SK-N-SH treated with all-trans-retinoic acid at 6 μM for 48 hours (cell line): ENCODE results near the gene NOTO.

Source experiments
- ATAC-seq: fragments of 200-7000 bp; cut with Tn5 transposase; 3 replicates; pipeline ENCODE4 v1.9.1; 2020; ENCODE audit warnings: mild to moderate bottlenecking, moderate library complexity
- ARNTL ChIP-seq: fragments of 450-650 bp; formaldehyde crosslinking; IDR thresholded peaks from 2 replicates; pipeline ENCODE4 v1.5.0; 2020; ENCODE audit warnings: low read depth, mild to moderate bottlenecking, moderate library complexity, borderline replicate concordance
- BACH2 ChIP-seq: fragments of 250-450 bp; sonication (Bioruptor Pico); IDR thresholded peaks from 2 replicates; pipeline ENCODE4 v1.9.0; 2021; ENCODE audit warnings: mild to moderate bottlenecking, borderline replicate concordance
- CSDC2 ChIP-seq: fragments of 250-450 bp; sonication (Bioruptor Pico); IDR thresholded peaks from 2 replicates; pipeline ENCODE4 v1.5.0; 2020; ENCODE audit warnings: mild to moderate bottlenecking, moderate library complexity
- GLIS3 ChIP-seq: fragments of 250-450 bp; sonication (Bioruptor Pico); IDR thresholded peaks from 2 replicates; pipeline ENCODE4 v1.5.0; 2020; ENCODE audit warnings: mild to moderate bottlenecking, moderate library complexity
- ISL1 ChIP-seq: fragments of 250-450 bp; sonication (Bioruptor Pico); IDR thresholded peaks from 2 replicates; pipeline ENCODE4 v2.1.2; 2022; ENCODE audit warnings: mild to moderate bottlenecking, moderate library complexity
- PATZ1 ChIP-seq: fragments of 250-450 bp; sonication (Bioruptor Pico); IDR thresholded peaks from 2 replicates; pipeline ENCODE4 v1.8.0; 2020; ENCODE audit warnings: mild to moderate bottlenecking, moderate library complexity, borderline replicate concordance
- POU6F1 ChIP-seq: fragments of 250-450 bp; sonication (Bioruptor Pico); IDR thresholded peaks from 2 replicates; pipeline ENCODE4 v1.8.0; 2021; ENCODE audit warnings: low read depth, mild to moderate bottlenecking, moderate library complexity, borderline replicate concordance
- PPARA ChIP-seq: fragments of 250-450 bp; sonication (Bioruptor Pico); IDR thresholded peaks from 2 replicates; pipeline ENCODE4 v1.5.0; 2020; ENCODE audit warnings: mild to moderate bottlenecking, borderline replicate concordance
- RARB ChIP-seq: fragments of 250-450 bp; sonication (Bioruptor Pico); IDR thresholded peaks from 2 replicates; pipeline ENCODE4 v1.8.0; 2021; ENCODE audit warnings: mild to moderate bottlenecking, moderate library complexity
- SNAI2 ChIP-seq: fragments of 250-450 bp; sonication (Bioruptor Pico); IDR thresholded peaks from 2 replicates; pipeline ENCODE4 v1.5.0; 2020; ENCODE audit warnings: mild to moderate bottlenecking, moderate library complexity
- TCF4 ChIP-seq: fragments of 250-450 bp; sonication (Bioruptor Pico); IDR thresholded peaks from 2 replicates; pipeline ENCODE4 v1.8.0; 2021; ENCODE audit warnings: mild to moderate bottlenecking, moderate library complexity, borderline replicate concordance
- TOX ChIP-seq: fragments of 250-450 bp; sonication (Bioruptor Pico); IDR thresholded peaks from 2 replicates; pipeline ENCODE4 v1.8.0; 2021; ENCODE audit warnings: mild to moderate bottlenecking, moderate library complexity, borderline replicate concordance
- ZC3H10 ChIP-seq: fragments of 250-450 bp; sonication (Bioruptor Pico); IDR thresholded peaks from 2 replicates; pipeline ENCODE4 v1.5.1; 2021; ENCODE audit warnings: mild to moderate bottlenecking, moderate library complexity
- ZFP3 ChIP-seq: fragments of 250-450 bp; sonication (Bioruptor Pico); IDR thresholded peaks from 2 replicates; pipeline ENCODE4 v1.5.0; 2020; ENCODE audit warnings: mild to moderate bottlenecking, moderate library complexity
- ZFP30 ChIP-seq: fragments of 450-650 bp; formaldehyde crosslinking; IDR thresholded peaks from 2 replicates; pipeline ENCODE4 v1.5.0; 2022; ENCODE audit warnings: mild to moderate bottlenecking, moderate library complexity
- ZNF565 ChIP-seq: fragments of 450-650 bp; formaldehyde crosslinking; conservative IDR thresholded peaks from 2 replicates; pipeline ENCODE4 v1.5.0; 2020; ENCODE audit warnings: low read depth, mild to moderate bottlenecking, moderate library complexity
- ZNF70 ChIP-seq: fragments of 450-650 bp; formaldehyde crosslinking; IDR thresholded peaks from 2 replicates; pipeline ENCODE4 v1.5.0; 2020; ENCODE audit warnings: mild to moderate bottlenecking, moderate library complexity
- ZNF8 ChIP-seq: fragments of 450-650 bp; formaldehyde crosslinking; IDR thresholded peaks from 2 replicates; pipeline ENCODE4 v1.5.0; 2020; ENCODE audit warnings: mild to moderate bottlenecking, moderate library complexity
- TF ChIP-seq, protein P1 (sequence below): fragments of 250-450 bp; sonication (Bioruptor Pico); IDR thresholded peaks from 2 replicates; pipeline ENCODE4 v1.5.0; 2020; ENCODE audit warnings: mild to moderate bottlenecking, moderate library complexity
- TF ChIP-seq, protein P2 (sequence below): fragments of 250-450 bp; sonication (Bioruptor Pico); IDR thresholded peaks from 2 replicates; pipeline ENCODE4 v1.5.1; 2021; ENCODE audit warnings: mild to moderate bottlenecking, moderate library complexity

NOTO gene

GRCh38 chr2:73177645-73178255 is 24.6 kb upstream of the NOTO start (continued):
- TF ChIP-seq PATZ1 (CRISPR knock-in tag) (no peak), ZFP3 (CRISPR knock-in tag) (no peak), ISL1 (CRISPR knock-in tag) (no peak), CSDC2 (CRISPR knock-in tag) (no peak), RARB (no peak), ARNTL (no peak), SNAI2 (CRISPR knock-in tag) (no peak), BACH2 (CRISPR knock-in tag) (no peak)

- no peak for ATAC-seq
- TF ChIP-seq TOX, result no peak
- no peak for TF ChIP-seq POU6F1 (CRISPR knock-in tag)
- TF ChIP-seq, protein P1, sequence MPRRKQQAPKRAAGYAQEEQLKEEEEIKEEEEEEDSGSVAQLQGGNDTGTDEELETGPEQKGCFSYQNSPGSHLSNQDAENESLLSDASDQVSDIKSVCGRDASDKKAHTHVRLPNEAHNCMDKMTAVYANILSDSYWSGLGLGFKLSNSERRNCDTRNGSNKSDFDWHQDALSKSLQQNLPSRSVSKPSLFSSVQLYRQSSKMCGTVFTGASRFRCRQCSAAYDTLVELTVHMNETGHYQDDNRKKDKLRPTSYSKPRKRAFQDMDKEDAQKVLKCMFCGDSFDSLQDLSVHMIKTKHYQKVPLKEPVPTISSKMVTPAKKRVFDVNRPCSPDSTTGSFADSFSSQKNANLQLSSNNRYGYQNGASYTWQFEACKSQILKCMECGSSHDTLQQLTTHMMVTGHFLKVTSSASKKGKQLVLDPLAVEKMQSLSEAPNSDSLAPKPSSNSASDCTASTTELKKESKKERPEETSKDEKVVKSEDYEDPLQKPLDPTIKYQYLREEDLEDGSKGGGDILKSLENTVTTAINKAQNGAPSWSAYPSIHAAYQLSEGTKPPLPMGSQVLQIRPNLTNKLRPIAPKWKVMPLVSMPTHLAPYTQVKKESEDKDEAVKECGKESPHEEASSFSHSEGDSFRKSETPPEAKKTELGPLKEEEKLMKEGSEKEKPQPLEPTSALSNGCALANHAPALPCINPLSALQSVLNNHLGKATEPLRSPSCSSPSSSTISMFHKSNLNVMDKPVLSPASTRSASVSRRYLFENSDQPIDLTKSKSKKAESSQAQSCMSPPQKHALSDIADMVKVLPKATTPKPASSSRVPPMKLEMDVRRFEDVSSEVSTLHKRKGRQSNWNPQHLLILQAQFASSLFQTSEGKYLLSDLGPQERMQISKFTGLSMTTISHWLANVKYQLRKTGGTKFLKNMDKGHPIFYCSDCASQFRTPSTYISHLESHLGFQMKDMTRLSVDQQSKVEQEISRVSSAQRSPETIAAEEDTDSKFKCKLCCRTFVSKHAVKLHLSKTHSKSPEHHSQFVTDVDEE (CRISPR knock-in tag), result no peak
- no peak for TF ChIP-seq ZNF565 (CRISPR knock-in tag)
- no peak for TF ChIP-seq ZC3H10 (CRISPR knock-in tag)
- no peak for TF ChIP-seq PPARA (CRISPR knock-in tag)
- no peak for TF ChIP-seq PATZ1 (CRISPR knock-in tag)
- TF ChIP-seq TCF4 (CRISPR knock-in tag), result no peak
- TF ChIP-seq ARNTL, result no peak
Observed at GRCh38 chr2:73185965-73186364, 16.4 kb upstream of the NOTO start.

GRCh38 chr2:73187549-73187948 is 14.8 kb upstream of the NOTO start:
- ATAC-seq, result no peak

More at GRCh38 chr2:73187549-73187948, 14.8 kb upstream of the NOTO start:
- TF ChIP-seq POU6F1 (CRISPR knock-in tag), result no peak
- TF ChIP-seq RARB, result no peak
- TF ChIP-seq SNAI2 (CRISPR knock-in tag), result no peak
- no peak for TF ChIP-seq ZFP30
- TF ChIP-seq ZC3H10 (CRISPR knock-in tag), result no peak
- no peak for TF ChIP-seq ZNF565 (CRISPR knock-in tag)
- no peak for TF ChIP-seq ARNTL
- no peak for TF ChIP-seq ISL1 (CRISPR knock-in tag)
- no peak for TF ChIP-seq TOX
- TF ChIP-seq PPARA (CRISPR knock-in tag), result no peak
- no peak for TF ChIP-seq ZNF70 (CRISPR knock-in tag)
- no peak for TF ChIP-seq ZNF8 (CRISPR knock-in tag)
- no peak for TF ChIP-seq GLIS3
- TF ChIP-seq, protein P2, sequence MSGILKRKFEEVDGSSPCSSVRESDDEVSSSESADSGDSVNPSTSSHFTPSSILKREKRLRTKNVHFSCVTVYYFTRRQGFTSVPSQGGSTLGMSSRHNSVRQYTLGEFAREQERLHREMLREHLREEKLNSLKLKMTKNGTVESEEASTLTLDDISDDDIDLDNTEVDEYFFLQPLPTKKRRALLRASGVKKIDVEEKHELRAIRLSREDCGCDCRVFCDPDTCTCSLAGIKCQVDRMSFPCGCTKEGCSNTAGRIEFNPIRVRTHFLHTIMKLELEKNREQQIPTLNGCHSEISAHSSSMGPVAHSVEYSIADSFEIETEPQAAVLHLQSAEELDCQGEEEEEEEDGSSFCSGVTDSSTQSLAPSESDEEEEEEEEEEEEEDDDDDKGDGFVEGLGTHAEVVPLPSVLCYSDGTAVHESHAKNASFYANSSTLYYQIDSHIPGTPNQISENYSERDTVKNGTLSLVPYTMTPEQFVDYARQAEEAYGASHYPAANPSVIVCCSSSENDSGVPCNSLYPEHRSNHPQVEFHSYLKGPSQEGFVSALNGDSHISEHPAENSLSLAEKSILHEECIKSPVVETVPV, result no peak
